HG03432 (cell line): ENCODE measurements around the gene ASCL2.

Experiments
- ATAC-seq: cut with Tn5 transposase; IDR thresholded peaks from one replicate; pipeline ENCODE4 v1.9.1; 2021; ENCODE audit warnings: mild to moderate bottlenecking, moderate library complexity; ENCODE audit not compliant: unreplicated experiment

Gene ASCL2

DNA sequence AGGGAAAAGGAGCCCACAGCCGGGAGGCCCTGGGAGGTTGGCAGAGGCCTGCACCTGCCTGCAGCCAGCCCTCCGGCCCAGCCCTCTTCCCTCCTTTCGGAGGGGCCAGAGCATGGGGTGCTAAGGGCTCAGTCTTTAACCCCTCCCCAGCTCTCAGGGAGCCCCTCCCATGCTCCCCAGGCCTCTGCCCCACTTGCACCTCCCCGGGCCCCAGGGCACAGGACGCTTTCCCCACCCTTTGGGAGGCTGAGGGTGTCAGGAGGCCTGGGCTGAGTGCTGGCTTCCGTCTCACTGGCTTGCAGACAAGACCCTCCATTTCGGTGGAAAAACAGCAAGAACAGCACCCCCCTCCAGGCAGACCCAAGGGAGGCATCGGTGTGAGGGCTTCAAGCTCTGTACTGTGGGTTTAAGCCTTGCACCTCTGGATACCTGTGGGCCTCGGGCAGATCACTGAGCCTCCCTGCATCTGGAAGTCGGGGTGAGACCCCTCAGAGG lies 7.3 kb downstream of the ASCL2 start:
- ATAC-seq: no peak

GRCh38 chr11:2262301-2263070 lies 7.9 kb downstream of the ASCL2 start:
- ATAC-seq: no peak

GRCh38 chr11:2261436-2262230 lies 8.8 kb downstream of the ASCL2 start:
- no peak for ATAC-seq

DNA sequence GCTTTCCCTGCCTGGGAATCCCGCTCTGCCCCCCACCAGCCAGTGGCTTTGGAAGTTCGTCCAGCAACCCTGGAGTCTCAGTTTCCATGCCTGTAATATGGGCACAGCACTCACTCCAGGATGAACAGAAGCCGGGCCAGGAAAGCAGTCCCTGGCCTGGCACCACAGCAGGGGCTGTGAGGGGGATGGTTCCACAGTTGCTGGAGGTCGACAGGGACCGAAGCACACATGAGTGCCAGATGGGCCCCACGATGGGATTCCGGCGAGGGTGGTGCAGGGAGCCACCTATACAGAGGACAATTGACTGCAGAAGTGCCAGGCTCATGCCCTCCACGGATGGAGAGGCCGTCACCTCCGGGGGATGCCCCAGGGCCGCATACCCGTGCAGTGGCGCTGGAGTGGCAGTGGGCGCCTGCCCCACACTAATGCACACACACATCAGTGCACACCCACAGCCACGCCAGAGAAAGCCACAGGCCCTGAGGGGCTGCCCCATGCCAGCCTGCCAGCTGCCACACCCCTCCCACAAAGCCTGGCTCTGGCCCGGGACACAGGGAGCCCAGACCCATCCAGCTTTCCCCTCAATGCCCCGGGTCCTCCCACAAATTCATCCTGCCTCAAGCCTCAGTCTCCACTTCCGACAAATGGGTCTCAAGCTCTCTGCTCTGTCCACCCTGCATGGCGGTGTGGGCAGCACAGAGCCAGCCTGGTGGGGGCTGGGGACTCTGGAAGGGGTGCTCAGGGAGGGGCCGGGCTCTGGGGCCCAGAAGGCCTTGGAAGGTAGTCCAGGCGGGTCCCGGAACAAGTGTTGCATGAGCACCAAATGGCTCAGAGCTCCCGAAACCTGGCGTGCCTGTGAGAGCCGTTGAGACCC lies 9.7 kb downstream of the ASCL2 start:
- ATAC-seq: no peak

DNA sequence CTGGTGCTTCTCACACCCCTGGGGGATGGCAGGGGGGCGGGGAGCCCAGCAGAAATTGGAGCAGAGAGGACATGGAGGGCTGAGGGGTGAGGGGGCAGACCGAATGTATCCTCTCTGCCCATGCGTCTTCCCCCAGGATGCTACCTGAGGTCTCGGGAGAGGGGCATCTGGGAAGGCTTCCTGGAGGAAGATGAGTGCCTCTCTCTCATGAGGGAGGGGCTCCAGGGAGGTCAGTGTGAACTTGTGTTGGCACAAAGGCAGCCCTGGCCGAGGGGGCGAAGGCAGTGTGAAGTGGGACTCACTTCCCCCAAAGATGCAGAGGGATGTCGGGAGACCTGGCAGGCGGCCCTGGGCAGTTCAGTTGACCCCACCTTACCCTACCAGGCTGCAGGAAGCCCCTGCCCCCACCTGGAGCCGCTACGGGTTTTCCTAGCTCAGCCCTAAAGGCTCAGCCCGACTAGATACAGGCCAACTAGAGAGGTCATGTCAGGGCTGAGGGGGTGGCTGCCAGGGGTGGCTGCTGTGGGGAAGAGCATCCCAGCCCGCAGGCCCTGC lies 10.4 kb downstream of the ASCL2 start:
- ATAC-seq: no peak

DNA sequence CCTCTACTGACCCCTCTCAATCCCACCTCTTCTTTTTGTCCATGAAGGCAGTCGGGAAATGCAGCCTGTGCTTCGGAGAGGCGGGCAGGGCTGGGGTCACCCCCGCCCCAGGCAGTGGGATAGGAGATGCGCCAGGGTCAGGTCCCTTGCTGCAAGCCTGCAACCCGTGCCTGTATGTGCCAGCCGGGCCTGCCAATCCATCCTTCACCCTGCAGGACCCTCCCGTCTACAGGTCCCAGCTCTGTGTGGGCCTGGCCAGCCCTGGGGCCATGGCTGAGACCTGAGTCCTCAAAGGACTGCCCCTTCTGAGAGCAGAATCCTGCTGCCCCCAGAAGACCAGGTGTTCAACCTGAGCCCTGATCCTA lies 10.9 kb downstream of the ASCL2 start:
- ATAC-seq: no peak

DNA sequence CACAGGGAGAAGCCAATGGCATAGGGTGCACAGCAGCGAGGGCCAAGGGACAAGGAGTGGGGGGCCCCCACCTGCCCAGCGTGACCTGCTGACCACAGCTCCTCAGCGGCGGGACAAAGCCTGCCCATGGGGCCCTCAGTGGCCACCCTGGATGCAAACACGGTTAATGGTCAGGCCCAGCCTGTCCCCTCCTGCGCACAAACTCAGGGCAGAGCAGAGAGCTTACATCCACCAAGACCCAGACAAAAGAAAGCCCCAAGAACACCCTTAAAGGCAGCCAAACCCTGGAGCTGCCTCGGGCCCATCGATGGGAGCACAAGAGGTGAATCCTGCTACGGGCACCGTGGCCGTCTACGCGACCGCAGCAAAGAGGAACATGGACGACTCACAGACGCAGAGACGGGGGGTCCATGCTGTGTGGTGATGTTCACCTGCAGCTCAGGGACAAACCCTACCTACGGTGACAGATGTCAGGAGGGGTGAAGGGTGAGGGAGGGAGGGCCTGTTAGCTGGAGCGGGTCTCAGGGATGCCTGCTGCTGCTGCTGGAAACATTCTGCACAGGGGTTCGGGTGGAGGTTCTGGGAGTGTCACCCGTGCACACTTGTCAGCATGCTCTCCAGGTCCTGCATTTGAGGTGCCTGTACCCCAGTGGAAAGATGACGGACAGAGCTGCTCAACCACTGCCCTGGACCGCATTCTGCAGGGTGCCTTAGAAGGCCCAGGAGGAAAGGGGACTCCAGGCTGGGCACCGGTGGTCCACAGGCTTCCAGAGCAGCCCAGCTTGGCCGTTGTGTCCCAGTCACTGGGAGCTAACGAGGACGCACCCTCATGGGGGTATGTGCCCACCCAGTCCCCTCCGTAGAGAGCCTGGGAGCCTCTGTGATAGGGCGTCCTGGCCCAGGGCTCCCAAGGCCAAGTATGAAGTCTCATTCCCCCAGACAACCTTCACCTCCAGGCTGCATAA lies 11.6 kb downstream of the ASCL2 start:
- ATAC-seq: no peak

DNA sequence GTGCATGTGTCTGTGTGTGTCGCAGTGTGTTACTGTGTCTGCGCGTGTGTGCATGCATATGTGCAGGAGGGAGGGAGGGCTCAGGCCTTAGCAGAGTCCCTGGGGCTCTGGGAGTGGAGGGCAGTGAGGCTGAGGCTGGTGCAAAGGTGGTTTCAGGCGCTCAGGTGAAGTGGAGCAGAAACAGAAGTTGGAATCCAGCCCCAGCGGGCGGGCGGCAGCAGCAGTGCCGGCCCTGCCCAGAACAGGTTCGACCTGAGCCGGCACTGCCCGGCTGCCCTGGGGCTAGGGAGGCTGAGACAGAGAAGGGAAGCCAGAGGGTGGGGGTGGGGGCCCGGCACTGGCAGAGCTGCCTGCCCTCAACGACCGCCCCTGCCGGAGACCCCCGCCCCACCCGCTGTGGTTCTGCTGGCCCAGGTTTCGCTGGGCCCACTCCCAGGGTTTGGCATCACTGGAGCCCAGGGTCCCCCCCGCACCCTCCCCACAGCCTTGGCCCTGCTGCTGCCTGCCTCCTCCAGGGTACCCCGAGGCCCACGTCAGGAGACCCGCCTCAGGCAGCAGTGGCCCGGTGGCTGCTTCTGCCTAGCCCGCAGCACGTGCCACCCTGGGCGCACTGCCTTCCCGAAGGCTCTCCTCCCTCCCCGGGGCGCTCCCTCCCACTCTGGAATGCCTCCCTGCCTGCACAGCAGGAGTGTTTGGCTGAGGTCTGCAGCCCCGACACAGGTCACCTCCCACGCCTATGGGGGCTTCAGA lies 13.3 kb downstream of the ASCL2 start:
- ATAC-seq: no peak

- no peak for ATAC-seq
These were observed 14.0 kb downstream of the ASCL2 start for GRCh38 chr11:2256293-2256913.

- ATAC-seq: no peak
These were observed 18.4 kb downstream of the ASCL2 start for GRCh38 chr11:2252018-2252417.

DNA sequence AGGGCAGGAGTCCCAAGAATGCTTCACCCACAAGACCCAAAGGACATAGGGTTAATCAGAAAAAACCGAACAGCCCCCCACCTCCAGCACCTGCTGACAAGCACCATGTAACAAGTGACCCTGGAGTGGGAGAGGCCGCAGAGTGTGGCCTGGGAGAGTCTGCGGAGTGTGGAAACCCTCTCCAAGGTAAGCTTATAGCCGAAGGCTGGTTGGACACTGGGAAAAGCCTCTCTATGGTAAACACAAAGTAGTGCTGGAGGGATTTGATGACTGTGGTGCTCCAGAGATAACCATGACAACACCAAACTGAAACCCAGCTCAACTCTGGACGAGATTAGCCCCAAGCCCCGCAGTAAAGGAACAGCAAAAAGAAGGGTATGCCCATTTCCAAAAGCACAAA lies 19.2 kb downstream of the ASCL2 start:
- ATAC-seq: no peak

GRCh38 chr11:2250485-2250884 lies 19.9 kb downstream of the ASCL2 start:
- no peak for ATAC-seq

DNA sequence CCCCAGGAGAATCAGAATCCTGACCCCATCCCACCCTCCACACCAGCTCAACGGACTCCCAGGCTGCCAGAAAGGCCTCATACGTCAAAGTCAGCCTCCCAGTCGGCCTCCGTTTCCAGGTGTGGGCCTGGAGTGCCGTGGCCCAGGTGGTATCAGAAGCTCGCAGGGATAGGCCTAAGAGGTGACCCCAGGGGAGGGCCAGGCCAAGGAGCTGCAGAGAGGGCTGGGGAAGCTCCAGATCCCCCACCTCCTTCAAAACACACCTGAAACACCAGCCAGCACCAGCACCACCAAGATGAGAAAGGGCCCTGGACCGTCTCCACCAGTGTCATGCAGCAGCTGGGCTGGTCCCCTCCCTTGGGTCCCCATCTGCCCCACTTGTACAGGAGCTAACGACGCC lies 20.3 kb downstream of the ASCL2 start:
- ATAC-seq: no peak

DNA sequence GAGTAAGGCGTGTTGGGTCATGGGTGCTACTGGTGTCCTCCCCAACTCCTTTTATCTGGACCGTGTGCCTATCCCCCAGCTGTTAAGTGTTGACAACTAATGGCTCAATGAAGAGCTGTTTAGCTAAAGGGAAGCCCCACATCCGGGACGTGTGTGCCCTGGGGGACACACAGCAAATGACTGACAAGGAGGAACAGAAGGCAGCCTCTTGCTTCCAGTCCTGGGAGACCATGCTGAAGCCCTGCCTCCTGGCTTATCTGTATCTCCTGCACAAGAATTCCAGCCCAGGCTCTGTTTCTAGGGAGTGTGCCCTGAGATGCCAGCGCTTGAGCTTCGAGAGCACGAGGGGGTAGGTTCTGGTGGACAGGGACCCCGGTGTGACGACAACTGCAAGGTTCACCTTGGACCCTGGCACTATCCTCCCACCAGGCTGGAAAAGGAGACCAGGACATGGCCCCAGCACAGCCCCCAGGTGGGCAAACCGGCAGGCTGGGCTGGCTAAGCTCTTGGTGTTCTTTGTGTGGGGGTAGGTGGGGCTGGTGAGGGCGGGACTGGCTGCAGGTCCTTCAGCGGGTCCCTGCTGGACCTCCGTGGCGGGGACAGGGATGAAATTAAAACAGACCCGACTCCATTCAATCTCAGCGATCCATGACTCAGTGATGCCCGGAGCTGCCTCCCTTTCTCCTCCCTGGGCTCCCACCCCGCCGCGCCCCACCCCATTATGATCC lies 21.0 kb downstream of the ASCL2 start:
- ATAC-seq: no peak

GRCh38 chr11:2248762-2249161 lies 21.6 kb downstream of the ASCL2 start:
- ATAC-seq: no peak

DNA sequence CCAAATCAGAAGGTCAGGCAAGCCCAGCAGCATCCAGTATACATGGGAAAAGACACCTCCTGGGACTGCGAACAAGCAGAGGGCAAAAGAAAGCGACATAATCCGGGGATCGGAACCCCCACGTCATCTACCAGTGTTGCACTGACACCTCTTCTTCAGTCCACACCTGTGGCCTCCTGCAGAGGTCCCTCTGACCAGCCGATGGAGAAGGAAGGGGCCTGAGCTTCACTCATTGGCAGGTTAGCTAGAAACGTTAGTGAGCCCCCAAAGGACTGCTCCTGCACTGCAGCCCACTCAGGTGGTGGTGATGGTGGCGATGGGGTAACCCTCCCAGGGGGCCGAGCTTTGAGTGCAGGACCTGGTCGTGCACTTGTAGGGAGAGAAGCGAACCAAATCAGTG lies 22.1 kb downstream of the ASCL2 start:
- ATAC-seq: no peak

- ATAC-seq: no peak
These were observed 22.9 kb downstream of the ASCL2 start for GRCh38 chr11:2247496-2247895.

DNA sequence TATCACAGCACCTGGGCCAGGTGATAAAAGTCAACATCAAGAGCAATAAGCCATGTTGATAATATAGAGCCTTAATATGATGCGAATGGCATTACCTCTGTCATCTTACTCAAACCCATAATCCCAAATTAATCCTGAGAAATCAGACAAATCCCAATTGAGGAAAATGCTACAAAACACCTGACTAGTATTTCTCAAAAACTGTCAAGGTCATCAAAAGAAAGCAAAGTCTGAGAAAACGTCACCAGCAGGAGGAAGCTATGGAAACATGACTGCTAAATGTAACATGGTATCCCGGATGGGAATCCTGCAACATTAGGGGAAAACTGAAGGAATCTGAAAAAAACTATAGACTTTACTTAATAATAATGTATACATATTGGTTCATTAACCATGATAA lies 29.6 kb downstream of the ASCL2 start:
- ATAC-seq: no peak
